ENCODE data around the gene JPH2. TPM values are rescaled to one million over a fixed set of nuclear protein-coding genes. Genes with fewer than 3 reads are reported as not detected.

Gene JPH2
- total RNA-seq, 1 donor from 2014 or later = 2.9 TPM

DNA sequence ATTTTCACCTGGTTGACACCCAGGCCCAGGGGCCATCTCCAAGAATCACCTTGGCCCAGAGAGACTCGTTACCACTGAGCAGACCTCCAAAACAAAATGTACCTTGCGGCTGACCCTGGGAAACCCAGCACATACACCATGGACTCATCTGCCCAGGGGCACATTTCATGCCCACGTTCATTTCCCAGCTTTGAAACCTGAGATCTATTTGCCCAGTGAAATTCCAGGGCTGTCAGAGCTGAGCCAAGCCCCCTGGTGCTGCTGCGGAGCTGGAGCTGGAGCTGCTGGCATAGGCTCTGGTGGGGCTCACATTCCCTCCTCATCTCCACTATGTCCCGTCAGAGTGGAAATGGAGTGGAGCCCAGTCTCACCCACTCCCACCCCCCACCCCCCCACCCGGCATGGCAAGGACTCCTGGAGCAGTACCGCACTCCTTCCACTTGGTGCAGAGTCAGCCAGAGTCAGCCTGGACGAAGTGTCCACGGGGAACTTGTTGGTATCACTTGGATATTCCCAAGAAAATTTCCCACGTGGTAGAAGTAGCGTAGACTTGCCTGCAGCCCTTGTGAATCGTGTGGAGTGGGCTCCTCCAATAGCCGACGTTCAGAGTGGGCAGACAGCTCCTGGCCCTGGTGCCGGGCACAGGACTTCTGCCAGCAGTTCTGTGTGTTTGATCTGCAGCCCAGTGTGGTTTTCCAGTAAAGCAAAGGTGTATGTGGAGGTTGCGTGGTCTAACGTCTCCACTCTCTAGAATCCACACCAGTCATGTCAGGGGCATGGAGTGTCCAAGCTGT lies 41.7 kb upstream of the JPH2 start:
- TF ChIP-seq, protein P1, sequence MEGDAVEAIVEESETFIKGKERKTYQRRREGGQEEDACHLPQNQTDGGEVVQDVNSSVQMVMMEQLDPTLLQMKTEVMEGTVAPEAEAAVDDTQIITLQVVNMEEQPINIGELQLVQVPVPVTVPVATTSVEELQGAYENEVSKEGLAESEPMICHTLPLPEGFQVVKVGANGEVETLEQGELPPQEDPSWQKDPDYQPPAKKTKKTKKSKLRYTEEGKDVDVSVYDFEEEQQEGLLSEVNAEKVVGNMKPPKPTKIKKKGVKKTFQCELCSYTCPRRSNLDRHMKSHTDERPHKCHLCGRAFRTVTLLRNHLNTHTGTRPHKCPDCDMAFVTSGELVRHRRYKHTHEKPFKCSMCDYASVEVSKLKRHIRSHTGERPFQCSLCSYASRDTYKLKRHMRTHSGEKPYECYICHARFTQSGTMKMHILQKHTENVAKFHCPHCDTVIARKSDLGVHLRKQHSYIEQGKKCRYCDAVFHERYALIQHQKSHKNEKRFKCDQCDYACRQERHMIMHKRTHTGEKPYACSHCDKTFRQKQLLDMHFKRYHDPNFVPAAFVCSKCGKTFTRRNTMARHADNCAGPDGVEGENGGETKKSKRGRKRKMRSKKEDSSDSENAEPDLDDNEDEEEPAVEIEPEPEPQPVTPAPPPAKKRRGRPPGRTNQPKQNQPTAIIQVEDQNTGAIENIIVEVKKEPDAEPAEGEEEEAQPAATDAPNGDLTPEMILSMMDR (conservative IDR thresholded peaks at IDR 0.05; ENCODE audit: low read depth, low read length) = no peak
- no peak overlapping the region for H3K4me3 ChIP-seq (ENCODE audit: low read depth, low read length)
- no peak for DNase-seq (ENCODE audit: low read depth)

DNA sequence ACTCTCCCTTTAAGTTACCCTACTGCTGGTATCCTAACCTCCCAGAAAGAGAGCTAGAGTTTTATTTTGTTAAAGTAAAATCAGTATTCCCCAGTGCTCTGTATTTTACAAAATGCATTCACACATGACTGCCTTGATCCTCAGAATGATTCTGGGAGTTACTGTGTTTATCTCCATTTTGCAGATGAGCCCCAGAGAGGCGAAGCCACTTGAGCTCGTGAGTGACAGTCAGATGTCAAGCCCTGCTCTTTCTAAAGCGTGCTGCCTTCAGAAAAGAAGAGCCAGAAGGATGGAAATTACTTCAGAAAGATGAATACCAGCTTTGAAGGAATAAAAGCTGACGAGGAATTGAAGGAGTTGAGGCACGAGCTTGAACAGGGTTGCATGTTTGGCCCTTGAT lies 37.6 kb upstream of the JPH2 start:
- DNase-seq (ENCODE audit: low read depth) = no peak
- no peak overlapping the region for H3K4me3 ChIP-seq (ENCODE audit: low read depth, low read length)
- TF ChIP-seq, protein P1 (conservative IDR thresholded peaks at IDR 0.05; ENCODE audit: low read depth, low read length) = no peak

DNA sequence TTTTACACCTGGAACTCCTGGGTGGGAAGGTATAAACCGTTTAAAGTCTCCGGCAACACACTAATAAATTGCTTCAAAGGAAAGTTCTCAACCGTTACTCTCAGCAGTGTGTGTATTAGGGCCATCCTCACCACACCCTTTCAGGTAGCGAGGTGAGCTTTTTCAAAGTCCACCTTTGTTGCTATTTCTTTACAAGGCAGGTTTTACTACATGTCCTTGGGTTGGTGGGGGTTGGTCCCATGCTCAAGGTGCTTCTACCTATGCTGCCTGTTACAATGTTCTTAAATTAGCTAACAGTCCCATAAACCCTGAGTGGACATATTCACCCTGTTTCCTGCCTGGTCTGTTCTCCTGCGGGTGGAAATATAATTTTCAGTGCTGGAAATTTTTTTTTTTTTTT lies 36.7 kb upstream of the JPH2 start:
- DNase-seq (ENCODE audit: low read depth) = no peak
- TF ChIP-seq, protein P1 (conservative IDR thresholded peaks at IDR 0.05; ENCODE audit: low read depth, low read length) = no peak
- H3K4me3 ChIP-seq (ENCODE audit: low read depth, low read length) = no peak overlapping the region

DNA sequence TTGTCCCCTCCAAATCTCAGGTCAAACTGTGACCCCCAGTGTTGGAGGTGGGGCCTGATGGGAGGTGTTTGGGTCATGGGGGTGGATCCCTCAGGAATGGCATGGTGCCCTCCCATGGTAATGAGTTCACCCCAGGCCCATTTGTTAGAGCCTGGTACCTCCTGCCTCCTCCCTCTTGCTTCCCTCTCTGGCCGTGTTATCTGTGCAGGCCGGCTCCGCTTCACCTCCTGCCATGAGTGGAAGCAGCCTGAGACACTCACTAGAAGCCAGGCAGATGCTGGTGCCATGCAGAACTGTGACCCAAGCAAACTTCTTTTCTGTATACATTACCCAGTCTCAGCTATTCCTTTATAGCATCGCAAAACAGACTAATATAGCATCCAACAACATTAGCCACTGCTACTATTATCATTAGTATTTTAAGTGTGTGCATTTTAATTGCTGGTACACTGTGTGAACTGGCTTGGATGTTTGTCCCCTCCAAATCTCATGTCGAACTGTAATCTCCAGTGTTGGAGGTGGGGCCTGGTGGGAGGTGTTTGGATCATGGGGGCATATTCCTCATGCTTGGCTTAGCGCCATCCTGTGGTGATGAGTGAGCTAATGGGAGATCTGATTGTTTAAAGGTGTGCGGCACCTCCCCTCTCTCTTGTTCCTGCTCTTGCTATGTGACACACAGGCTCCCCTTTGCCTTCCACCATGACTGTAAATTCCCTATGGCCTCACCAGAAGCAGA lies 35.8 kb upstream of the JPH2 start:
- no peak for DNase-seq (ENCODE audit: low read depth)
- TF ChIP-seq, protein P1 (conservative IDR thresholded peaks at IDR 0.05; ENCODE audit: low read depth, low read length) = peak; percentile 11
- no peak overlapping the region for H3K4me3 ChIP-seq (ENCODE audit: low read depth, low read length)

DNA sequence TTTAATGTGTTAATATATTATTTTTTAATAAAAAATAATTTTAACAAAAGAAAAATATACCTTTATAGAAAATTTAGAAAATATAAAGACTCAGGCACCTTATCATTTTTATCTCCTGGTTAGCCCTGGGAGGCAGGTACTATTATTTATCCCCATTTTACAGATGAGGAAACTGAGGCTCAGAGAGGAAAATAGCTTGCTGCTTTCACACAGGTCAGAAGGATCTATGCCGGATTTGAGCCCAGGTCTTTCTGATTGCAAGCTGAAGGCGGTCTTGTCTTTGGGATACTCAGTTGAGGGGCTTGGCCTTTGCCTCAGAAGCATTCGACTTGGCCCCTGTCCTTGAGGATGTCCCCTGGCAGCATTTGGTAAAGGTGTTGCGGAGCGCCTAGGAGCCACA lies 35.0 kb upstream of the JPH2 start:
- no peak overlapping the region for H3K4me3 ChIP-seq (ENCODE audit: low read depth, low read length)
- DNase-seq (ENCODE audit: low read depth) = no peak
- TF ChIP-seq, protein P1 (conservative IDR thresholded peaks at IDR 0.05; ENCODE audit: low read depth, low read length) = no peak

DNA sequence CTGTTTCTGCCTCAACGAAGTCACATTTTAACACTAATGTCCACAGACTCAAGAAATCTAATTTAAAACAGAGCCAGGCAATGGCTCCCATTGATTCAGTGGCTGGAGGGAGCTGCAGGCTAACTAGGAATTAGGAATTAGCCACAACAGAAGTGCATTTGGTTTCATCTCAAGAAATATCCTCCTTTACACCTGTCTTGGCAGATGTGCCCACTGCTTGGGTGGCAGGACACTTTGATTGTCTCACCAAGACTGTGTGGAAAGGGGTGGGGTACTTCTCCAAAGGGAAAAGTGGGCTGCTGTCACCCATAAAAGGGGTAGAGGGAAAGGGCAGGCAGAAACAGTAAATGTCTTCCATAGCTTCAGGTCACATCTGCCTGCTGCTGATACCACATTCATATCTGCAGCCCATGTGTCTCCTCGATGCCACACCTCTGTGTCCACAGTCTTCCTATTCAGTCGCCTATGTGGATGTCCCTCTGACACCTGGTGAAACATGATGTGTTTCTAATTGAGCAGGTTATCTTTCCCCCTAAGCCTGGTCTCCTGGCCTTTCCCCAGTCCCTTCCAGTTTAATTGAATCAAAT lies 34.5 kb upstream of the JPH2 start:
- DNase-seq (ENCODE audit: low read depth) = no peak
- TF ChIP-seq, protein P1 (conservative IDR thresholded peaks at IDR 0.05; ENCODE audit: low read depth, low read length) = no peak

More for the DNA sequence above, 34.5 kb upstream of the JPH2 start:
- no peak overlapping the region for H3K4me3 ChIP-seq (ENCODE audit: low read depth, low read length)
